ENCODE results near the gene ARPIN. TPM values are rescaled to one million over a fixed set of nuclear protein-coding genes. Genes with fewer than 3 reads are reported as not detected.

ARPIN gene
- total RNA-seq, 1 experiment from 2014 or later, result 5.2 TPM

DNA sequence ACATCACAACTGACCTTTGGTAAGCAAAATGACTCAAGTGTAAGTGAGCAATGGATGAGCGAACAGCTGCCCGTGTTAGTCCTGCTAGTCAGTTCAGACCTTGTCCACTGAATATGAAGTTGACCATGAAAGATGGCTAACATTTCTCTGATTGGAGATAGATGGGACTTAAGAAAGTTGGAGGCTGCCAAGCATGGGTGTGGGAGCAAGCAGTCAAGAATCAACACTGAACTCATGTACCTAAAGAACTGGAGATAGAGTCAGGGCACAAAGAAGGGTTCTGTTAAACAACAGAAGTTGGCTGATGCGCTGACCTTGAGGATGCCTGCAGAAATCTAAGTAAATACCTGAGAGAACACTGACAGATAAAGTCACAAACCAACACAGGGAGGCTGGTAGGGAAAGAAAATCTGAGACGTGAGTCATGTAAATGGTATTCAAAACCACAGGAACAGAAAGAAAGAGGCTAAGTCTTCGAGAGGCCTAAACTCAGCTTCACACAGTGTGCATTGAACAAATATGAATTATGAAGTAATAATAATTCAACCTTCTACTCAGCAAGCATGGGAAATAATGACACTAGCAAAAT lies 67.4 kb downstream of the ARPIN start:
- peak; percentile 95 for DNase-seq (ENCODE audit: low read depth)

Other genes with a start within 250 kb of the ARPIN start
- 0.15 and 0.22 TPM in 2 replicates for gene PLIN1, start 233.6 kb downstream of the ARPIN start, total RNA-seq (2014; rRNA removed; shearing (Covaris generic))
- gene PEX11A, start 222.2 kb downstream of the ARPIN start, total RNA-seq (2014; rRNA removed; shearing (Covaris generic)), result 7.0 and 10.7 TPM in 2 replicates
- 0.25 TPM in 1 of 2 replicates, not detected in the other for gene WDR93, start 222.1 kb downstream of the ARPIN start, total RNA-seq (2014; rRNA removed; shearing (Covaris generic))
- 2.1 and 2.4 TPM in 2 replicates for gene MESP1, start 161.7 kb downstream of the ARPIN start, total RNA-seq (2014; rRNA removed; shearing (Covaris generic))
- 0.15 and 0.62 TPM in 2 replicates for gene MESP2, start 136.6 kb downstream of the ARPIN start, total RNA-seq (2014; rRNA removed; shearing (Covaris generic))
- 0.05 and 0.12 TPM in 2 replicates for gene ANPEP, start 98.1 kb downstream of the ARPIN start, total RNA-seq (2014; rRNA removed; shearing (Covaris generic))
- gene AP3S2, start 19.0 kb downstream of the ARPIN start, total RNA-seq (2014; rRNA removed; shearing (Covaris generic)), result 48.8 and 58.8 TPM in 2 replicates
- 3.9 and 11.0 TPM in 2 replicates for gene ZNF710, start 88.4 kb upstream of the ARPIN start, total RNA-seq (2014; rRNA removed; shearing (Covaris generic))
- gene IDH2, start 189.5 kb upstream of the ARPIN start, total RNA-seq (2014; rRNA removed; shearing (Covaris generic)), result 69.8 and 78.0 TPM in 2 replicates